Measurements from ENCODE around the gene RPS15. TPM values are rescaled to one million over a fixed set of nuclear protein-coding genes. Genes with fewer than 3 reads are reported as not detected.

RPS15 gene
- total and polyA plus RNA-seq, 2 donors (not counting 3 experiments of a cell fraction or from before 2014, with no cell fraction given), result 1,260 to 3,270 TPM

DNA sequence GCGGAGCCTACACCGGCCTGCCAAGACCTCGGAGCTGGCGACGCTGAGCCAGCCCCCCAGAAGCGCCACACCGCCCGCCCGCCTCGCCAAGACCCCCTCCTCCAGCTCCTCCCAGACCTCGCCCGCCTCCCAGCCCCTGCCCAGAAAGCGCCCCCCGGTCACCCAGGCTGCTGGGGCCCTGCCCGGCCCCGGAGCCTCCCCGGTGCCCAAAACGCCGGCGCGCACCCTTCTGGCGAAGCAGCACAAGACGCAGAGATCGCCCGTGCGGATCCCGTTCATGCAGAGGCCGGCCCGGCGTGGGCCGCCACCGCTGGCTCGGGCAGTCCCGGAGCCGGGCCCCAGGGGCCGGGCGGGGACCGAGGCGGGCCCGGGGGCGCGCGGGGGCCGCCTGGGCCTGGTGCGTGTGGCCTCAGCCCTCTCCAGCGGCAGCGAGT lies 30.6 kb downstream of the RPS15 start:
- Histone ChIP-seq H3K36me3 (ENCODE audit: control insufficient read depth in 2 of 2, extremely low read depth in 1 of 2, insufficient read depth in 2 of 2, low read length in 2 of 2) (no peaks in the 10 kb centered on the region), H3K4me1 (ENCODE audit: control insufficient read depth, extremely low read depth, insufficient read depth, low read length) (peaks cover 5% of the 10 kb centered on the region), H2AFZ (ENCODE audit: low read depth, low read length) (no peak overlapping the region), H3K79me2 (ENCODE audit: control insufficient read depth, insufficient read depth, low read length) (no peaks in the 10 kb centered on the region), H3K4me2 (ENCODE audit: insufficient read depth, low read length) (no peak overlapping the region), H3K27me3 (ENCODE audit: control insufficient read depth in 2 of 2, insufficient read depth in 2 of 2, low read length in 2 of 2) (peaks cover 44 to 83% of the 10 kb centered on the region in 2 experiments), H4K20me1 (replicated peaks; ENCODE audit: control insufficient read depth, extremely low read depth, insufficient read depth, low read length) (no peaks in the 10 kb centered on the region), H3K4me3 (replicated peaks in 1 of 3; ENCODE audit: insufficient read depth in 1 of 3, low read depth in 1 of 3, low read length in 3 of 3) (no peak overlapping the region), H3K9ac (replicated peaks; ENCODE audit: extremely low read depth, insufficient read depth, low read length) (no peak overlapping the region), H3K9me3 (replicated peaks; ENCODE audit: control insufficient read depth, insufficient read depth, low read length) (no peaks in the 10 kb centered on the region), H3K27ac (ENCODE audit: insufficient read depth, low read depth, low read length) (no peak overlapping the region), H3K9me1 (replicated peaks; ENCODE audit: control insufficient read depth, extremely low read depth, insufficient read depth, low read length) (no peaks in the 10 kb centered on the region)
- FAIRE-seq (no peak), DNase-seq (ENCODE audit: low read depth, low spot score) (no peak)
- dilution Hi-C loops (cut with MboI; ENCODE audit: extremely low pct_ligation_motif_present, low sequenced_read_pairs), result no loop called here
- TF ChIP-seq CTCF (IDR thresholded peaks at IDR 0.05; ENCODE audit: extremely low read depth in 1 of 2, insufficient read depth in 1 of 2, low read depth in 1 of 2, low read length in 2 of 2) (peak in 1 of 2 donors; percentile 13), POLR2AphosphoS5 (IDR thresholded peaks at IDR 0.05; ENCODE audit: insufficient read depth, low read depth, low read length) (no peak)
- CTCF ChIA-PET, result interaction anchor here (3.6 kb wide), 1 partner anchor 24 kb away, joined by 11 read pairs; no protein-coding TSS in a partner anchor
- intact Hi-C loops (cut with micrococcal nuclease), result no loop called here
- POLR2A ChIA-PET, result no interaction called here
- BruUV-seq (replicated peaks), result no TSS peak

- dilution Hi-C loops (cut with MboI; ENCODE audit: extremely low pct_ligation_motif_present, low sequenced_read_pairs) (no loop called here), intact Hi-C loops (cut with micrococcal nuclease) (loop anchor here (2.0 kb wide), 1 partner anchor 21 kb away; the partner anchor contains the start of genes PCSK4 and REEP6)
- DNase-seq (ENCODE audit: low read depth, low spot score) (no peak), FAIRE-seq (no peak)
- ChIA-PET CTCF (interaction anchor here (3.6 kb wide), 1 partner anchor 25 kb away, joined by 11 read pairs; no protein-coding TSS in a partner anchor), POLR2A (no interaction called here)
- H3K36me3 ChIP-seq (ENCODE audit: control insufficient read depth in 2 of 2, extremely low read depth in 1 of 2, insufficient read depth in 2 of 2, low read length in 2 of 2), result no peaks in the 10 kb centered on the region
- no TSS peak for BruUV-seq (replicated peaks)
- H3K27me3 ChIP-seq (ENCODE audit: control insufficient read depth in 2 of 2, insufficient read depth in 2 of 2, low read length in 2 of 2), result peaks cover 44 to 83% of the 10 kb centered on the region in 2 experiments
- H3K9me1 ChIP-seq (replicated peaks; ENCODE audit: control insufficient read depth, extremely low read depth, insufficient read depth, low read length), result no peaks in the 10 kb centered on the region
- H3K4me3 ChIP-seq (replicated peaks in 1 of 3; ENCODE audit: insufficient read depth in 1 of 3, low read depth in 1 of 3, low read length in 3 of 3), result no peak overlapping the region
- H3K27ac ChIP-seq (ENCODE audit: insufficient read depth, low read depth, low read length), result no peak overlapping the region
- no peak overlapping the region for H3K4me2 ChIP-seq (ENCODE audit: insufficient read depth, low read length)
- H2AFZ ChIP-seq (ENCODE audit: low read depth, low read length), result no peak overlapping the region
- H3K9me3 ChIP-seq (replicated peaks; ENCODE audit: control insufficient read depth, insufficient read depth, low read length), result no peaks in the 10 kb centered on the region
- no peak overlapping the region for H3K9ac ChIP-seq (replicated peaks; ENCODE audit: extremely low read depth, insufficient read depth, low read length)
- no peaks in the 10 kb centered on the region for H4K20me1 ChIP-seq (replicated peaks; ENCODE audit: control insufficient read depth, extremely low read depth, insufficient read depth, low read length)
- peaks cover 5% of the 10 kb centered on the region for H3K4me1 ChIP-seq (ENCODE audit: control insufficient read depth, extremely low read depth, insufficient read depth, low read length)
- H3K79me2 ChIP-seq (ENCODE audit: control insufficient read depth, insufficient read depth, low read length), result no peaks in the 10 kb centered on the region
- TF ChIP-seq JUN (IDR thresholded peaks at IDR 0.05; ENCODE audit: borderline replicate concordance, insufficient read depth, insufficient read length, low read depth) (no peak), EZH2 (IDR thresholded peaks at IDR 0.05; ENCODE audit: borderline replicate concordance, low read depth, low read length, severe bottlenecking) (no peak), GATA2 (IDR thresholded peaks at IDR 0.05; ENCODE audit: insufficient read depth, insufficient read length, low read depth, low read length) (no peak), POLR2AphosphoS5 (IDR thresholded peaks at IDR 0.05; ENCODE audit: insufficient read depth, low read depth, low read length) (no peak), FOS (IDR thresholded peaks at IDR 0.05; ENCODE audit: borderline replicate concordance, insufficient read depth, low read length) (no peak)
Measured at GRCh38 chr19:1469255-1470054, 31.3 kb downstream of the RPS15 start.
